GM13977 (cell line): Measurements from ENCODE around the gene WAPL.
A peak's percentile ranks its signal among the peaks of the same experiment; 100 is the strongest.
"Not testable (repeated sequence)": the region's sequence is repeated elsewhere in the genome, so short reads cannot be mapped to it uniquely, and the experiment has no call there.

Source experiments
- DNase-seq: peaks from one replicate; pipeline ENCODE4 v3.0.0; 2012; ENCODE audit warnings: low spot score
- in situ Hi-C: fragments of 300-500 bp; cut with MboI; formaldehyde crosslinking; loops from one replicate; pipeline ENCODE4 v1.12.0; 2022; ENCODE audit warnings: low sequenced_read_pairs, low pct_unique_long_range_greater_than_20kb, mixed read lengths, inconsistent platforms; ENCODE audit not compliant: unreplicated experiment
- TF ChIP-seq, protein P1 (sequence below): IDR thresholded peaks from 2 replicates; pipeline ENCODE4 v1.5.1; 2012; ENCODE audit warnings: mild to moderate bottlenecking, control low read depth; ENCODE audit not compliant: insufficient read depth; ENCODE audit errors: extremely low read depth, missing control alignments

WAPL gene

DNA sequence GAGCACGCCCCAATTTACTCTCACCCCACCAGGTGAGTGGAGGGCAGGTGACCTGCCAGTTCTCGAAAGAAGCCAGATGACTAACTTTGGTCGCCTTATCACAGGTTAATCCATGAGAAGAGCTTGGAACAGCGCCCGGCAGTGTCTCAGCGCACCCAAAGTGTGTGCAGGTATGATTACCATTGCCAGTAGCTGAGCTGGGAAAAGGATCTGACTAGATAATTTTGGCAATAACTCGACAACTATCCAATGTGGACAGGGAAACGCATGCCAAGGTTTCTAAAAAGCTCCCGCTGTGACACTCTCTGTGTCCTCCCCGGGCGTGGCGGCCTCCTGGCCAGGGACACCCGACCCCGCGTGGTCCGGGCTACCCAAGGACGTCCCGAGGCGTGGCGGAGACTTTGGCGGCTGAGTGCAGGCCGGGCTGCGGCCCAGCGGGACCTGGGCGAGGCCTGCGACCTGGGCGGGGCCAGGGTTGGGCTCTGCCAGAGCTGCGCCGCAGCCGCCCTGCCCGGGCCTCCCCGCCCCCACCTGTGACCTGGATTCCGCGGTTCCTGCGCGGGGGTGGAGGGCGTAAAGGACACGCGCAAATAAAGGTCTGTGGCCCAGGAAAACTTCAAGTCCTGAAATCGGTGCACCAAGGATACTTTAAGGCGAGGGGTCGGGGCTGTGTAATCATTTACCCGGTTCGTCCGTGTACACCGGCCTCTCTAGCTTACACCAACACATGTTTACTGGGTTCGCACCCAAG lies 13.7 kb upstream of the WAPL start:
- in situ Hi-C loops: no loop called here
- DNase-seq: peak; percentile 50
- TF ChIP-seq, protein P1, sequence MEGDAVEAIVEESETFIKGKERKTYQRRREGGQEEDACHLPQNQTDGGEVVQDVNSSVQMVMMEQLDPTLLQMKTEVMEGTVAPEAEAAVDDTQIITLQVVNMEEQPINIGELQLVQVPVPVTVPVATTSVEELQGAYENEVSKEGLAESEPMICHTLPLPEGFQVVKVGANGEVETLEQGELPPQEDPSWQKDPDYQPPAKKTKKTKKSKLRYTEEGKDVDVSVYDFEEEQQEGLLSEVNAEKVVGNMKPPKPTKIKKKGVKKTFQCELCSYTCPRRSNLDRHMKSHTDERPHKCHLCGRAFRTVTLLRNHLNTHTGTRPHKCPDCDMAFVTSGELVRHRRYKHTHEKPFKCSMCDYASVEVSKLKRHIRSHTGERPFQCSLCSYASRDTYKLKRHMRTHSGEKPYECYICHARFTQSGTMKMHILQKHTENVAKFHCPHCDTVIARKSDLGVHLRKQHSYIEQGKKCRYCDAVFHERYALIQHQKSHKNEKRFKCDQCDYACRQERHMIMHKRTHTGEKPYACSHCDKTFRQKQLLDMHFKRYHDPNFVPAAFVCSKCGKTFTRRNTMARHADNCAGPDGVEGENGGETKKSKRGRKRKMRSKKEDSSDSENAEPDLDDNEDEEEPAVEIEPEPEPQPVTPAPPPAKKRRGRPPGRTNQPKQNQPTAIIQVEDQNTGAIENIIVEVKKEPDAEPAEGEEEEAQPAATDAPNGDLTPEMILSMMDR: no peak

DNA sequence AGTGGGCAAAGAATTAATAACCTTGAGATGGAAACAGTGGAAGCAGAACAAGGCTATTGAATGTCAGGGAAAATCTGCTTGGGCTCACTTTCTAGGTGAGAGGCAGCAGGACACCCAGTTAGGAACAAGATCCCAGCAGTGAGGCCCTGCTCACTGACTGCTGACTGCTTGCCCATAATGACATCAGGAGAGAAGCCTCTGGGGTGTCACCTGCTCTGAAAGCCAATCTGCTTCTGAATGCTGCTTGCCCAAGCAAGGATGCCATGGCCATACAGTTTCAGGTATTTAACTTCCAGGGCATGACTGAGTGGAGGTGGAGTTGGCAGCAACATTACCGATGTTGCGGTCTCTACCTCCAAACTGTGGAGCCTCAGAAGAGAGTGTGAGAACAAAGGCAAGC lies 11.7 kb upstream of the WAPL start:
- DNase-seq: no peak
- in situ Hi-C loops: no loop called here

GRCh38 chr10:86528736-86529135 lies 7.1 kb upstream of the WAPL start:
- in situ Hi-C loops, DNase-seq: not testable (repeated sequence)

More for the DNA sequence above, 11.7 kb upstream of the WAPL start:
- TF ChIP-seq, protein P1: no peak

DNA sequence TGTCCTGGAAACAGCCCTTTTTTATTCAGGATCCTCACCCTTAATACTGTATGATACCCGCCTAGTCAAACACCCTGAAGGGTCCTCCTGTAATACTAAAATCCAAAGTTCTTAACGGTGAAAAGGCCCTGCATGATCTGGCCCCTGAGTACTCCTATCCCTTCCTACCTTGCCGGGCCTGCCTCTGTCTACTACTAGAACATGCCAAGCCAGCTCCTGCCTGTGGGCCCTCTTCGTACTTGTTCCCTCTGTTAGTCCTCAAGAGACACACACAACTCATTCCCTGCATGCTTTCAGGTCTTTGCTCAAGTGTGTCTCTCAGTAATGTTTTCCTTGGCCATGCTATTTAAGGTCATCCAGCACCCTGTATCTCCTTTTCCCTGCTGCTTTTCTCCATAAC lies 5.0 kb upstream of the WAPL start:
- no peak for DNase-seq
- in situ Hi-C loops: no loop called here
- TF ChIP-seq, protein P1: no peak

- in situ Hi-C loops, DNase-seq: not testable (repeated sequence)
These were observed 4.1 kb upstream of the WAPL start for GRCh38 chr10:86525713-86526112.

DNA sequence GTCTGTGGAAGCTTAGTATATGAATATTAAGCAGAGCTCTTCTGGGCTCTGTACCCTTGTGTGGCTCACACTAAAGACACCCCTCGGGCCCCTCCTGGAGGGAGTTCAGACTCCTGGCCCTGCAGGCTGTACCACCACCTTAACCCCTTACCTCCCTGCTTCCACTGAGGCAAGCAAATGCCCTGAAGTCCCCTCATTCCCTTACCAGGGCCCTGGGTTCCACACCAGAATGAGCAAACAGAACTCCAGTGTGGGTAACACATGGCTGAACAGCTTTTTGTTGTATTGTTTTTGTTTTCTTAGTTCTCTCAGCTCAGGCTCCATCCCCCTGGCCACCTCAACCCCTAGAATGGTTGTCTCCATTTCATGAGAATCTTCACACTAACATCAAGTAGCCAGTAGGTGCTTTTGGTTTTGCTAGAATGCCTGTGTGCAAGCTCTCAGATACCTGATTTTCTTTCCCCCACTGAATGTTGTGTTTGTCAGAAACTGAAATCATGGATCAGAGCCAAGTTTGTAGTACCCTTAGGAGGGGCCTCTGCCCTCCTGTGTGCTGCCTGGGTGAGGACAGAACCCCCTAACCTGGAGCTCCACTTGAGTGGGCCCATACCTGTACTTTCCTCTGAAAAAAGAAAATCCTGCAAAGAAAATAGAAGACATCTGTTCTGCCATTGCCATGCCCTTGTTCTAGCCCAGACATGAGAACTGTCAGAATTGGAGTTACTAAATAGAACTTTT lies 2.8 kb upstream of the WAPL start:
- no peak for DNase-seq
- TF ChIP-seq, protein P1: no peak
- in situ Hi-C loops: no loop called here

DNA sequence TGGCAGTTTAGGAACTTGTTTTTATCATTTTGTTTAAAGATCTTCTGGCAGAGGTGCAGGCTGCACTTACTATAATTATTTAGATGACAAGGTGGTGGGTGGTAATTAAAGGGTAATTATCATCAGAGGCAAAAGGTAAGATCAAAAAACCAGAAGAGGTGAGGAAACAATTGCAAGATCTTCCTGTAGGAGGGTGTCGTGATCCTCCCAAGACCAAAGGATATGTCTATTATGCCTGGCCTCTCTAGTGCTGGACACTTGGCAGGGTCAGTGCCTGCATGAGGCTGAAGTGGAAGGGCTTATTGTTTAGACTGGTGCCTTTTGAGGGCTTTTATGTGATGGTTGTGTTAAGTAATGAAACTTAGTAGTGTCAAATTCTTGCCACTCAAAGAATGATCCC lies 1.8 kb upstream of the WAPL start:
- TF ChIP-seq, protein P1: no peak
- no peak for DNase-seq
- in situ Hi-C loops: no loop called here
